GM21619 (cell line): Measurements from ENCODE around the gene LXN.
"Not testable (repeated sequence)": the region's sequence is repeated elsewhere in the genome, so short reads cannot be mapped to it uniquely, and the experiment has no call there.

Source experiments
- ATAC-seq: cut with Tn5 transposase; IDR thresholded peaks from one replicate; pipeline ENCODE4 v1.9.1; 2021; ENCODE audit not compliant: unreplicated experiment

LXN gene

GRCh38 chr3:158672215-158673176, at the start of gene LXN:
LXN (minus strand) TSS chr3:158672648; CDS start chr3:158672478, 170 bp downstream.
- ATAC-seq: peak; percentile 99

- ATAC-seq: no peak
Observed at GRCh38 chr3:158722108-158722507, 49.7 kb upstream of the LXN start.

- ATAC-seq: no peak
Observed at GRCh38 chr3:158718490-158719170, 46.2 kb upstream of the LXN start.

- no peak for ATAC-seq
Observed at GRCh38 chr3:158717576-158717975, 45.1 kb upstream of the LXN start.

- no peak for ATAC-seq
Observed at GRCh38 chr3:158713094-158713499, 40.6 kb upstream of the LXN start.

GRCh38 chr3:158712443-158712842, 40.0 kb upstream of the LXN start:
- peak; percentile 61 for ATAC-seq

GRCh38 chr3:158711886-158712285, 39.4 kb upstream of the LXN start:
- ATAC-seq: no peak

GRCh38 chr3:158710601-158711000, 38.2 kb upstream of the LXN start:
- ATAC-seq: no peak

GRCh38 chr3:158709666-158710083, 37.2 kb upstream of the LXN start:
- no peak for ATAC-seq

- no peak for ATAC-seq
Observed at GRCh38 chr3:158703566-158703965, 31.1 kb upstream of the LXN start.

GRCh38 chr3:158702815-158703481, 30.5 kb upstream of the LXN start:
- ATAC-seq: no peak

GRCh38 chr3:158701420-158702065, 29.1 kb upstream of the LXN start:
- ATAC-seq: no peak

- ATAC-seq: no peak
Observed at GRCh38 chr3:158700559-158700958, 28.1 kb upstream of the LXN start.

- ATAC-seq: no peak
Observed at GRCh38 chr3:158696618-158697017, 24.2 kb upstream of the LXN start.

- ATAC-seq: not testable (repeated sequence)
Observed at GRCh38 chr3:158693866-158694456, 21.5 kb upstream of the LXN start.

- no peak for ATAC-seq
Observed at GRCh38 chr3:158685159-158685558, 12.7 kb upstream of the LXN start.

- no peak for ATAC-seq
Observed at GRCh38 chr3:158683230-158683962, 10.9 kb upstream of the LXN start.

GRCh38 chr3:158680861-158681260, 8.4 kb upstream of the LXN start:
- ATAC-seq: no peak

GRCh38 chr3:158679547-158680000, 7.1 kb upstream of the LXN start:
- no peak for ATAC-seq

- no peak for ATAC-seq
Observed at GRCh38 chr3:158678687-158679086, 6.2 kb upstream of the LXN start.
